HT-29 (cell line): ENCODE measurements around the gene NAV2. TPM values are rescaled to one million over a fixed set of nuclear protein-coding genes. Genes with fewer than 3 reads are reported as not detected.

Experiments used
- DNase-seq: peaks from one replicate; pipeline ENCODE4 v3.0.0-alpha.2; 2015; ENCODE audit warnings: low spot score
- total RNA-seq: library from RNA; depleted of rRNA; stranded (reverse); fragments of >200 nt; shearing (Covaris generic); gene quantifications from 2 replicates; pipeline ENCODE4 v1.2.3, GENCODE V29; 2014

Gene NAV2
- total RNA-seq, 1 experiment from 2014 or later: 0.05 TPM

DNA sequence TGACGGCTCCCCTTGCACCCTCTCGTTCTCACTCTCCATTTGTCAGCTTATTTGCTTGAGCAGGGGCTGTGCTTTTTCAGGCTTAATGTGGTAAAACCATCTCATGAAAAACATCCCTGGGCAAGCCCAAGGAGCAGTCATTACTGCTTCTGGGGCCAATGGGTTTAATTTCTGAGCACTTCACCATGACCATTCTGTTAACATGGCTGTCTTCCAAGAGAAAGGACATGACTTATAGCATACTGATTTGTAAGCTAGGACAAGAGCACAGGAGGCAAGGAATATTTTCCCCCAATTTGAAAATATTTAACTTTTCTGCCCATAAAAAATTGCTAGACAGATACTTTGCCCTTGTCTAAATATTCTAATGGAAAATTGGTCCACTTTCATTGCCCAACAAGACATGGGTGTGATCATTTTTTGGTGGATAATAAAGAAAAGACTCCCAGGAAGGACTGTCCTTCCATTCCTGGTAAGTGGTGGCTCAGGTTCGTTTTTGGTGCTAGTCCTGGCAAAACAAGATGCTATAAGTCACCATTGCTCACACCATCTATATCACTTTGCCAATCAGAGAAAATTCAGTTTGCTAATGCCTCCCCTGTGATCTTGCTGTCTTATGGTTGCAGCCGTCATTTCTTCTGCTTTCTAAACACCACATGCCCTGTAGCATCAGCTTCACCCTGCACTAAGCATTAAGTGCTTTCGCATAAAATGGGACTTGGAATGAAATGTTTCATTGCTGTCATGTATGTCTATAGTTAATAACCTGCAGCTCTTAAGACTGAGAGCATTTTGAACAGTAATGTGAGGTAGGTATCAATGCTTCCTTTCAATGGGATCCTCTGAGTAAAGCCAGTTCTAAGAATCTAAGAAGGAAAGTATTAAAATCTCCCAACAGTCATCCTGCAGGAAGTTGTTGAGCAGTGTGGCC, 339.1 kb downstream of the NAV2 start:
- DNase-seq: no peak

DNA sequence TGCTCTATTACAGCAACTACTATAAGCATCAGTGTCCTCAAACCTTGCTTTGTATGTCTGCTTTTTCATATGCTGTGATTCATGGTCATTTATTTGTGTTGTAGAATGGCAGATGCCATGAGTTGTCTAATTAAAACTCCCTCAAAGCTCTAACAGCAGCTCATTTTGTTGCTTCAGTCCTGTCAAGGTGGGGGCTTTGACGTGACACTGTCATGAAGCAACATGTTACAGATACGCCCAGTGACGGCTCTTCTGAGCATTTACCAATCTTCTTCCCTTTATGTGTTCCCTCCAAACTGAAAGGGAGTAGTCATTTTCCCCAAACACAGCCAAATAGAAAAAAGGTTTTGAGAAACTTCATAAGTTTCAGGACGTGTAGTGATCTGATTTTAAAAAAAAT, 340.9 kb downstream of the NAV2 start:
- DNase-seq: no peak

DNA sequence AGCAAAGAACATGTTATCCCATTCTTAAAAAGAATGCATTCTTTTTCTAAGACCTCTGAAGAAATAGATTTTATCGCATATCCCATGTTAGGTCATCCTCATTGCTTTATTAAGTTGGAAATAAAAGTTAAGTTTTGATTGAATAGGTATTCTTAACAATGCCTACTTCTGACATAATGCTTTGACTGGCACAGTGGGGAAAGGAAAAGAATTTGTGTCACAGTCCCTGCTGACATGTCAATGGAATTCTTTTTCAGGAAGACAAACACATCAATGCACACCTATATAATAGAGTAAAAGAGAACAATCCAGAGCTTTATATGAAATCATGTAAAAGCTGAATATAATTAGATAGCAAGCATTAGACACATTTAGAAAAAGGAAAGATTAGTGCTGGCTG, 341.9 kb downstream of the NAV2 start:
- DNase-seq: no peak

DNA sequence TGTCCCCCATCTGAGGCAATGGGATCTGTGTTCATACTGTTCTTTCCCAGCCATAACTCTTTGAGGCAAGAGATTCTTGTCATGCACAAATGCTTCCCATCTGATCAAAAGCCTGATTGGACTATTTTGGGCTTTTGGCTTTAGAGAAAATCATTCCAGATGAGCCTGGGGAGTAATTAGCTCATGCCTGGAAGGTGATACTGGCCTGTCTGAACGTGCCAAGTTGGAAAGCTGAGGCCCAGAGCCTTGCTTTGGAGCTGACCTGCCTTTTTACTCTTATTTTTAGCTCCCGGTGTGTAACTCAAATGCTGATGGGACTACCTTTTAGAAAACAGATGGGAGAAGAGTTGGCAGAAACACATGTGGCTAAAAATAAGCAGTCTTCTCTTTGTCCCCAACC, 342.7 kb downstream of the NAV2 start:
- no peak for DNase-seq

DNA sequence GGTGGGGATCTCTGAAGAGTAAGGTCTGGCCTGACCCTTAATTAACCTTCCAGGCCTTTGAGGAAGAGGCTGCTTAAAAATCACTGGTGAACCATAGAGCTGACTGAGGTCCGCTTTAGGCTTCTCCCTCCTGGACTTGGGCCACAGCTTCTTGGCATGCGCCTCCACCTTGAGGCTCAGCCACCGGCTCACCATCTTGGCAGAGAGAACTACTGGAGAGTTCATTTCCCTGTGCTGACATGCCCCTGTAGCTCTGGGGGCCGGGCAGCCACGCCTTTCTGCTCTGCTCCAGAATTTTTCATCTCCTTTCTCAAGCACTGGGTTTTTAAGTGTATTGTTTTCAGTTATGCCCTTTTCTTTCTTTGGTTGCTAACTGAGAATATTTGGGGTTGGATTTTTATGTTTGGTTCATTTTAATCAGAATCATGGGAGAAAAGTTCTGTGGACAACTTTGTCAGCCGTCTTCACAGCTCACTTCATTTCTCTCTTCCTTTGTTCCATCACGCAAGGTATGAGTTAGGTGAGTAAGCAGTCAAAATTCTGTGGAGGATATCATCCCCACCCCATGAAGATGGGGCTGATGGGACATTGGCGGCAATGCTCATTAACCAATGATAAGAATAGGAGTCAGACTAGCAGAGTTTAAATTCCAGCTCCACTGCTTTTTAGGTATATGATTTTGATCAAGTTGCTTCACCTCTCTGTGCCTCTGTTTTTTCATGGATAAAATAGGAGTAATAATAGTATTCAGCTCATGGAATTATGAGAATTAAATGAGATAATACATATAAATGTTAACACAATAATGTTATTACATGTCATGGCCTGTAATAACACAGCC, 343.7 kb downstream of the NAV2 start:
- DNase-seq: no peak

DNA sequence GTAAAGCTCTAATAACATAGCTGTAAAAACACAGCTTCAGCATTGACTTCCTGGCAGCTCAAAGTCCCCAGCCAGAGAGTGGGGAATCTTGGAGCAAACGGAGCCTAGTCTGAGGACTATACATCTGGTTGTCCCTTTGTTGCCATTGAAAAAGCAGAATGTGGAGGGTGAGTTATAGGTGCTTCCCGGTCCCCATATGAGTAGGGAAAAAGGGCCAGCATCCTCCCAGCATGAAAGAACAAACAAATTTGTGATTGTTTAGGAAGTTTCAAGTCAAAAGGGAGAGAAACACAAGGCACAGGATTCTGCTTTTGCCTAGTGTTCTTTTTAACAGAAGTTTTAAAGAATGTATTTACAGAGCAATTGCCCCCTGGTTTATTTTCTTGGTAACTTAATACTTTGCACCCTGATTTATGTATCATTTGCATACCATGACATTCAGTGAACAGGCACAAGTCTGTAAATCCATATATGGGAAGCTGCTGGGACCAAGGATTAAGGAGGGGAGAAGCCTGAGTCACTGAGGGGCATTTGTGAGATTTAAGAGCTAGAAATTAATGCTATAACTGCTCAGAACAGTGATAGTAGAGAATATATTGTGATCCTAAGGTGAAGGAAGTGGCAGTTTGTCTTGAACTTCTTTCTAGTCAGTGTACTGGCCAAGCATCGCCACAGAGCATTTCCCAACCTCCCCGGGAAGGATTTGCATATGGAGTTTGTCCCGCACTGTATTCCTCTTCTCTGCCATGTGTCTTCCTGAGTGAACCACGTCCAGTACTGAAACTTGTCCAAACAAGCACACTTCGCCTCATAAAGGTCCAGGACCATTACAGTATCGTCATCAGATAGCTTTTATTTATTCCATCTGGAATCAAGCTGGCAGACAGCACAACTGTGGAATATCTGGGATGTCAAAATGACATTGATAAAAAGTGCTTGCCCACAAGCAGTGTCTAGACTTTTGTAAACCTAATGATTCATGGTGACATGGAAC, 344.6 kb downstream of the NAV2 start:
- DNase-seq: no peak

DNA sequence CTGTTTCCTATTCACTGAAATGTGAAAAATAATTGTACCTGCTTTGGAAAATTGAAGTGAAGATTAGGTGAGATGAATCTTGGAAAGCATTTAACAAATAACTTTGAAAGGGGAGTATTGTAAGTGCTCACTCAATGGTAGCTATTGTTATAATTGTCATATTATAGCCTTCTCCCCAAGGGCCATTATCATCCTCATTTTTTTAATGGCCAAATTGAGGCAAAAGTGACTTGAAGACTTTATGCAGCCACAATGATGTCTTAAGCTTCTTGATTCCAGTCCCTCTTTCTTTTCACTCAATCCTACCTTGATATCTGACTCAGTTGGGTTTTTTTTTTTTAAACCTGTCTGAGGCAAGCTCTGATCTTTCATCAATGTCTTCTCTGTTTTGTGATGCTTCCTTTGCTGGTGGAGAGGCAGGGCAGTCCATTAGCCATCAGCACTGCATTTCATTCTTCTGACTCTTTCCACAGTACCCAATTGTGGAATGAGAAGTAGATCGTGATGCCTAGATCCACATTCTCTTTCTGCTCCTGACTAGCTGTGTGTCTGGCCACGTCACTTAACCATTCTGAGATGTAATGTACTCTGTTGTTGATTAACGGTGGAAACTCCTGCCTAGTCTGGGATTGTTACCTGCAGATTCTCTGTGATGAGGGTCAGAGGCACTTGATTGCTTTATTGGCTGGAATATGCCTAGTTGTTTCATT, 346.3 kb downstream of the NAV2 start:
- no peak for DNase-seq

DNA sequence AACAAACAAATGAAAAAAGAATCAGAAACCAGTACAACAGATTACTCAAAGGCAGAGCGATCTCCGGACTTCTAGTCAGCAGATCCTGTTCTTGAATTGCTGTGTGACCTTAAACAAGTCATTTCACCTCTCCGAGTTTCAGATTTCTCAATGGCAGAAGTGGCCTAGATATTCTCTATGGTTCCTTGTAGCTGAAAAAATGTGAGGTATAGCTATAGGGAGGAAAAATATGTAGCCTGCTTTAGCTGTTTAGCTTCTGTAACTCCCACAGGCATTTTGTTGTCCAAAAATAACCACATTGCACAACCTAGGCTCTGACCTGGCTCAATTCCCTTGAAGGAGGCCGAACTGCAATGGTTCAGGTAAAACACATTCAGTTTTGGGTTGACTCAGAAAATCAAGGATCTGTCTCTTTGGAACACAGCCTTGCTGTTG, 347.0 kb downstream of the NAV2 start:
- no peak for DNase-seq

DNA sequence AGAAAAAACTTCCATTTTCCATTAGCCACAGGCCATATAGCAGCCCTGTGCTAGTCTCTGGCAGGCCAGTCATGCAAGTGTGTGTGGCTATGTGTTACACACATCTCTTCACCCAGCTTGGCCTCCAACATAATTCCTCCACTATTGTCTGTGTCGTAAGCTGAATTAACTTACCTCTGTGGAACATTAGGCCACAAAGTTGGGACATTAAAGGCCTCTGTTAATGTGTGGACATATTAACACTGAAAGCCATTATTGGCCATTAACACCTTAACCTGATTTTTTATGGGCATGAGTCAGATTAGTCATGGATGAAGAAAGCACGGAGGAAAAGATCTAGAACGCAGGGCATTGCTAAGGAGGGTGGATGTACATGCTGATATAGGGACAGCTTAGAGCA, 347.5 kb downstream of the NAV2 start:
- peak; percentile 27 for DNase-seq

DNA sequence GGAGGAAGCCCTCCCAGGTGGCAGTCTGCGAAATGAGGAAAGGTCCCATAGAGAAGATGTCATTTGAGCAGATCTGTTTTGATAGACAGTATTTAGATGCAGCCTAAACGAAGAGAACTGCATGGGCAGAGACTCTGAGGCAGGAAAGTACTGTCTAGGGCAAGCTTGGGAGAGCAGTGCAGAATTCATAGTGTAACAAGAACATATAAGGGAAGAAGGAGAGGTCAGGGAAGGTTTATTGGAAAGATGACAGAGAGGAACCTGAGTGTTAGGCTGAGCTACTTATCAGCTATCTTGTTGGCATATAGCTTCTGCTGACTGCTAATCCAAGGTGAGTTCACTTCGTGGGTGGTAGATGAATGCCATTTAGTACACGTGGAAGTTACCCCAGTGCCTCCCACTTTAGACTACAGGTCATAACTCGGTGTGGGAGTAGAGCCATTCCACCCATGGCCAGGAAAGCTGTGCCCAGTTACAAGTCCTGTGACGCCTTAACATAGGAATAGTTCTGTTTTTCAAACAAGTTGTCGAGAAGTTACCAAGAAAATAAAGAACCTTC, 348.1 kb downstream of the NAV2 start:
- no peak for DNase-seq

DNA sequence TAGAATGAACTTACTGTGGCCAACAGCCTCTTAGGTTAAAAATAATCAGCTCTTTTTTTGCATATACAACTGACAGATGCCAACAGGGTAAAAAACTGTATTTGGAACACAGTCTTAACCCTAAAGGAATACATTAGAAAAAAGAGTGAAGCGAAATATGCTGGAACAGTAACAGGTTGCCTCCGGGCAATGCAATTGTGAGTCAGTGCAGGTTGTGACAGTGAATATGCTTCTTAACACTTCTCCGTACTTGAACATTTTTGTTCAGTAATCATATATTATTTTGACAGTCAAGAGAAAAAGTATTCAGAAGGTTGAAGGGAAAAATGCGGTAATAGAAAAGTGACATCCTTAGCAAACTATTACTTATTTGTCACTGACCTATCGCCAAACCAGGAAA, 349.1 kb downstream of the NAV2 start:
- no peak for DNase-seq

DNA sequence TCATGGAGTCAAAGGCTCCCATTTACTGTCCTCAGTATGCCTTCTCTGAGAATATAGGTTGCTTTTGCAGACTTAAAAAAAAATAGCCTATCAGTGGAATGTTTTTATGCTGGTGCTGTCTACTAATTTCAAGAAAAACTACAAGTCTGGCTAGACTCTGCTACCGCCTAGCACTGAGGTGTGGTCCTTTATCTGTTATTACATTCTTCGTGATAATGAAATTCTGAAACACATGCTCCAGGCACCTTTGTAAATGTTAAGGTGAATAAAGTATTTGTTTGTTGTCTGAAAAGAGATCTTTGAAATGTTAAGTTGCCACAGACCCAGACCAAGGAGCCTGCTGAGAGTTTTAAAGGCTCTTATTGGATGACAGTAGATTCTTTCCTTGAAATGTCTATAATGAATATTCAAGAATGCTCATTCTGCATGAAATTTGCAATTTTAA, 352.3 kb downstream of the NAV2 start:
- DNase-seq: no peak

DNA sequence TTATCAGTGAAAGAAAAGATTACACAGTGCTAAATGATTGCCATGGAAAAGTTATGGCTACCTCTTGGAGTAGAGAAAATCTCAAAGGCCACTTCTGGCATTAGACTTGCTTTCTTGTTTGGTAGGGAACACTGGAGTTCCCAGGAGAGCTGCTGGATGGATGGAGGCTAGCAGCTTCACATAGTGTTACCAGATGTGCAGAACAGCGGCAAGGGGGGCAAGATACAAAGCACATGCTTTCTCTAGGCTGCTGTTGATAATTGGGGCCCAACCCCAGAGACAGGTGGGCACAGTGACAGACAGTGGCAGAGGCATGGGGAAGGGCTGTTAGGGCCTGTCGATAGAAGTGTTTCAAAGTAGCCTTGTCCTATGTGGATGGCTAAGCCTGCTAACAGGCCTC, 352.8 kb downstream of the NAV2 start:
- no peak for DNase-seq

DNA sequence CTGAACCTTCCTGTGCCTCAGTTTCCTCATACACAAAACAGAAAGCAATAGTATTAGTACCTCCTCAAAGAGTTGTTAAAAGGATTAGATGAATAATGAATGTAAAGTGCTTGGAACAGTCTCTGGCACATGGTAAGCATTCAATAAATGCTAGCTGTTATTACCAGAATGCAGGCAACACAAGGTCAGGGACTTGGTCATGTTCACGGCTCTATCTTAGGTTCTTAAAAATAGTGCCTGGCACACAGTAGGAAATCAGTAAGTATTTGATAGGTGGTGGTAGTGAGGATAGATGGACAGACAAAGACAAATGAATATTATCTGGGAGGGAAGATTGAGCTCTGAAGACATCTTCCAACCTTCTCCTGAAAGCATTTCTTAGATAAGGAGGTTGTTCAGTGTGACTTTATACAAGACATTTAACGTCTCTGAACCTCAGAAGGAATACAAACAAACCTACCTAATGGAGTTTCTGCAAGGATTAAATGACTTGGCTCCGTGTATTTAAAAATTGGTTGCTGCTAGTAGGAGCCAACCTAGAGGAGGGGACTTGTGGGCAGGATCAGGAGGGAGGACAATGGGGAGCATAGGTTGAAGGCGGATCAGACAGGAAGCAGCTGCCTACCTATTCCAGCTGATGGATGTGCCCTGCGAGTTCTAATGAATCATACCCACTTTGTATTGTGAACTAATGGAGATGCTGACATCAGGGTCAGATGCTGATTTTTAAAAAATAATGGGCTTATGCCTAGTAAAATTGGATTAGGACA, 353.6 kb downstream of the NAV2 start:
- DNase-seq: no peak

DNA sequence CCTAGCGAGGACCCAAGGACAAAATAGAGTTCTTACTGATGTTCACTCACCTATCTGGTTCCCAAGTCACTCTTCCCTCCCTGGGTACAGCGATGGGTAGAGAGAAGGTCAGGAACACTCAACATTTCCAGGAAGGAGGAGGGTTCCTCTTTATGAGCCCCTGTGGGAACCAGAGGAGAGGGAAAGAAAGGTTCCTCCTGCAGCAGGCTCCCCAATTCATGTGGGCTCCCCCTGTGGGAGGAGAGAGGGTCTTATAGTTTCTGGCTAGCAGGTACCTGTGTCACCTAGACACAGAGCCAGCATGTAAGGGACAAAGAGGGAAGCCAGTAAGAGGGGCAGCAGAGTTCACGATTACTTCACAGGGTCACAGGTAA, 354.1 kb downstream of the NAV2 start:
- DNase-seq: no peak

DNA sequence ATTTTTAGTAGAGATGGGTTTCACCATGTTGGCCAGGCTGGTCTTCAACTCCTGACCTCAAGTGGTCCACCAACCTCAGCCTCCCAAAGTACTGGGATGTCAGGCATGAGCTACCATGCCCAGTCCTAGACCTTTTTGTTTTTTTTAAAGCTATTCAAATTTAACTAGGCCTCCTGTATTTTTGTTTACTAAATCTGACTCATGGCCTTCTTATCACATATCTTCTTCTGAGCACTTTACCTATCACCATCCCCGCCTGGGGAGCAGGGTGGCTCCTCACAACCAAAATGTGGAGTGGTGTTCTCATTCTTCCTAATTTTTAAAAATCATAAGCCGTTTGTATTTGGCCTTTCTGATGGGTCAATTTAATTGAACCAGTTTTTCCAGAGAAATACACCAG, 355.0 kb downstream of the NAV2 start:
- DNase-seq: no peak

DNA sequence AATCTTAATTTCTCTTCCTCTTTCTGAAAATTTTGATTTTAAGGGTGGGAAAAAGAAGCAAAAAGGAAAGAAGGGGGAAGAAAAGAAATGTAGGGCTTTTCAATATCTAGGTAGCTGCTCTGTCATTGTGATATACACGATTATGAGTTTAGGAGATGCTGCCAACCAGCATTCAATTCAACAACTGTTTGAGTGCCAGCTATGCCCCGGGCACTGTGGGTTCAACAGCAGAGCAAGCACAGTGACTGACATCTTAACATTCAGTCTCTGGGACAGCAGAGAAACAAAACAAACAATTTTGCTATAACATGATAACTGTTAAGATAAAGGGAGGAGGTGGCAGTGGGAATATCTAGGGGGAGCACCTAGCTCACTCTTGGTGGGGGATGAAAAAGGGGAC, 356.1 kb downstream of the NAV2 start:
- DNase-seq: no peak

DNA sequence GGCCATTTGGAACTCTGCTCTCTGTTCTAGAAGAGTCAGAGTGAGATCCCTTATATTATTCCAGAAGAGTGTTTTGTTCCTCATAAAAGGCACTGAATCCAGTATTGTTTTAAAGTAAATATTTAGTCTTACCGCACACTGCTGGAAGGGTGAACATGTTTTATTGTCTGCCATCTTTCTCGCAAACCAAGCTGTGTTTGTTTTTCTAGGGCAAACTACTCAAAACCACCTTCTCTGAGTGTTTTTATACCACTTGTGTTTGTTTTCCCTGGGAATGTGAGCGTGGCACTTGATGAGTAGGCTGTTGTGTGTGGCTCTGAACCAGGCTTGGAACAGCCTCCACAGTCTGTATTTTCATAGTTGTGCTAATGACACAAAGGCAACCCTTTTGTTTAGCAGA, 357.8 kb downstream of the NAV2 start:
- no peak for DNase-seq

DNA sequence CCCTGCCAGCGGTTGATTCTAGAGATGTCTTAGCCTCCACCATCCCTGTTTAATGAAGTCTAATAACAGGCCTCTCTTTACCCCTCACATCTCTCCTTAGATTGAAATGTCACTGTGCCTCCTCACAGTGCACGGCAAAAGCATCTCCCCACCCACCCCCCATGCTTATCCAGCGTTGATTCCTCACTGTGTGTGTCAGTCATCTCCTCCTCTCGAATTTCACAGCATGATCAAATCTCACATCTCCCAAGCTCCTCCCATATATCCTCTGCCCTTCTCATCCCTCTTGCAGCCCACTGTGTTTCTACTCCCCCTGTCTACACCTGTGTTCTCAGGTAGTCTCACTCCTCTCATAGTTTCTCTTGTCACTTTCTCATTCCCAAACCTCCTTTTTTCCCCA, 363.0 kb downstream of the NAV2 start:
- DNase-seq: no peak

DNA sequence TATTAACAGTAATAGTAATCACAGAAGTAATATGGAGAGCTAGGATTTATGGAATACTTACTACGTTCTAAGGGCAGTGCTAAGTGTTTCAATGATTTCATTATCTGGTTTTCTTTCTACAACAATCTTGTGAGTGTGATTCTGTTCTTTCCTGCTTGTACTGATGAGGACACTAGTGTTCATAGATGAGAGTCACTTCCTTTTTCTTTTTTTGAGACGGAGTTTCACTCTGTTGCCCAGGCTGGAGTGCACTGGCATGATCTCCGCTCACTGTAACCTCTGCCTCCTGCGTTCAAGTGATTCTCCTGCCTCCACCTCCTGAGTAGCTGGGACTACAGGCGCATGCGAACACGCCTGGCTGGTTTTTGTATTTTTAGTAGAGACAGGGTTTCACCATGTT, 366.2 kb downstream of the NAV2 start:
- no peak for DNase-seq
